COR-L47 (cell line): ENCODE data around the gene RASSF3.
"Not testable (repeated sequence)": the region's sequence is repeated elsewhere in the genome, so short reads cannot be mapped to it uniquely, and the experiment has no call there.

Source experiments
- DNase-seq: peaks from one replicate; lab custom pipeline; 2025; lab: John Stamatoyannopoulos, UW

The RASSF3 gene, protein sequence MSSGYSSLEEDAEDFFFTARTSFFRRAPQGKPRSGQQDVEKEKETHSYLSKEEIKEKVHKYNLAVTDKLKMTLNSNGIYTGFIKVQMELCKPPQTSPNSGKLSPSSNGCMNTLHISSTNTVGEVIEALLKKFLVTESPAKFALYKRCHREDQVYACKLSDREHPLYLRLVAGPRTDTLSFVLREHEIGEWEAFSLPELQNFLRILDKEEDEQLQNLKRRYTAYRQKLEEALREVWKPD

DNA sequence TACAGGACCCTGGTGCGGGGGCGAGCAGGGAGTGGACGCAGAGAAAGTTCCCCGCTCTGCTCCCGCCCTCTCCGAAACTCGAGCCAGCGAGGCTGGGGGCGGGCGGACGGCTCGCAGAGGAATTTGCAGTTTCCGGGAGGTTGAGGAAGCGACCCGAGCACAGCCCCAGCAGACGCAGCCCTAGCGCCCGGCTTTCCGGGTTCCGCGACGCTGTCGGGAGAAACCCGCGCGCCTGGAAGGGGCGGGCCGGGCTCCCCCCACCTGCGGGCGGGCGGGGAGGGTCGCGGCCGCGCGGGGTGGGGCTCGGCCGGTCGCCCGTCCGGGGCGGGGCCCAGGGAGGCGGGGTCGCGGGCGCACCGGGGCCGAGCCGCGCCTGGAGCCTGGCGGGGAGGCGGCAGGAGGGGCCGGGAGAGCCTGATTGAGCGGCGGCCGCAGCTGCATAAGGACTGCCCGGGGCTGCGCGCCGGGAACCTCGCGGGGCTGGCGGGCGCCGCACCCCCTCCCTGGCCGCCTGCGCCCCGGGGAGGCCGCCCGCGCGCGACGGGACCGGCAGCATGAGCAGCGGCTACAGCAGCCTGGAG, at the start of gene RASSF3:
RASSF3 (plus strand) TSS at position 417 of the 581 bp plus-strand sequence; CDS start at position 555, 138 bp downstream.
- peak; percentile 79 for DNase-seq

- DNase-seq: no peak
These were observed 48.8 kb upstream of the RASSF3 start for GRCh38 chr12:64561302-64562136.

GRCh38 chr12:64566122-64566521, 44.2 kb upstream of the RASSF3 start:
- no peak for DNase-seq

GRCh38 chr12:64566831-64567517, 43.3 kb upstream of the RASSF3 start:
- no peak for DNase-seq

DNA sequence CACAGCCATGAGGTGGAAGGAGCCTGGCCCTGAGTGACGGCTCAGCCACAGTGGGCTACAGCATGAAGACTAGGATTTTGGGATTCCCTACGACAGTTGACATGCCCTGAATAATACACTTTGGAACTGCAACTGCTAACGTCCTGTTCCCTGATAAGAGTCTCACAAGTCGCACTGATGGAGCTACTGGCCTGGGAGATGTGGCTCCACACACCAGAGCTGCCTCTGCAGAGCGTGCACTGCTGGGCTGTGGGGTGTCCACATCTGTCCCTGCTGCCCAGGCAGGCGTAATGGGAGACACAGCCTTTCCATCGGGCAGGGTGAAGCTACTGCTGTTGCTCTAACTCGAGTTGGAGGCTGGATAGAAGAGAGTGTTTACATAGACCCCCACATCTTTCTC, 42.7 kb upstream of the RASSF3 start:
- no peak for DNase-seq

DNA sequence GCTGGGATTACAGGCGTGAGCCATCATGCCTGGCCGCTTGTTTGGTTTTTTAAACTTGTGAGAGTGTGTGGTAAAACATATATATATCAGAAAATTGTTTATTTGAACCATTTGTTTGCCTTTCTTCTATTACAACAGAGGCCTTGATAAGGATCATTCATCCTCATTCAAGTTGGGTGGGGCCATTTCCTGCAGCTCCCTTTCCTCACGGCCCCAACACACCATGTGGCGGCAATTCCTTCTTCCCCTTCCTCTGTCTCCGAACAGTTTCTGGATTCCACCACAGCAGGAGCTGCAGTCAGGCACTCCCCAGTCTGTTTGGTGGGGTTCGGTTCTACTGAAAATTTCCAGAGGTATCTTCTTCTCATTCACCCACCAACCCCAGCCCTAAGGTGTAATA, 42.0 kb upstream of the RASSF3 start:
- no peak for DNase-seq

GRCh38 chr12:64569923-64570691, 40.2 kb upstream of the RASSF3 start:
- DNase-seq: no peak

GRCh38 chr12:64571411-64571810, 38.9 kb upstream of the RASSF3 start:
- no peak for DNase-seq

GRCh38 chr12:64572241-64572640, 38.1 kb upstream of the RASSF3 start:
- no peak for DNase-seq

- DNase-seq: no peak
These were observed 35.5 kb upstream of the RASSF3 start for GRCh38 chr12:64574837-64575236.

- no peak for DNase-seq
These were observed 33.2 kb upstream of the RASSF3 start for GRCh38 chr12:64577046-64577445.

GRCh38 chr12:64578566-64578965, 31.7 kb upstream of the RASSF3 start:
- DNase-seq: no peak

DNA sequence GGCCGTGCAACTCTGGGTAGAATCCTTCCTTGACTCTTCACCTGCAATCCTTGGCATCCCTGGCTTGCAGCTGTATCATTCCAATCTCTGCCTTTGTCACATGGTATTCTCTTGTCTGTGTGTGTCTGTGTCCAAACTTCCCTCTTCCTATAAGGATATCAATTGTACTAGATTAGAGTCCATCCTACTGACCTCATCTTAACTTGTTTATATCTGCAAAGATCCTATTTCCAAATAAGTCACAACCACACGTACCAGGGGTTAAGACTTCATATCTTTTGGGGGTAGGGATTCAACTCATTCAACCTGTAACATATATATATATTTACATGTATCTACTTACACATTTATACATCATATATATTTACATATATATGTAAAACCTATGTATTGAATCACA, 29.6 kb upstream of the RASSF3 start:
- no peak for DNase-seq

DNA sequence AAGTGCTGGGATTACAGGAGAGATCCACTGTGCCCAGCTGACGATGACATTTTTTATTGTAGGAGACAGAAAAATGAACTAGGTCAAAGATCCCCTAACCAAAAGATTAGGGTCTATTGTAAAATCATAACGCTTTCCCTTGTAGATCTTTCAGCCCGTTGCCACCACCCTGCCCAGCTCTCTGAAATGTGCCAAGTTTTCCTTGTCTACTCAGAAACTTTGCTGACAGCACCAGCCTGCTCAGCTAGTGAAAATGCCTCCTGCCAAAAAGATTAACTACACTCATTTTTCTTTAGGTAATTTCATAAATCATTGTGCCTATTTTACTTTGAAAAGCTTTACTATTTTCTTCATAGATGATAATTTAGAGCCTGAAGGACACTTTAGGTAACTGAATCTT, 28.2 kb upstream of the RASSF3 start:
- no peak for DNase-seq

DNA sequence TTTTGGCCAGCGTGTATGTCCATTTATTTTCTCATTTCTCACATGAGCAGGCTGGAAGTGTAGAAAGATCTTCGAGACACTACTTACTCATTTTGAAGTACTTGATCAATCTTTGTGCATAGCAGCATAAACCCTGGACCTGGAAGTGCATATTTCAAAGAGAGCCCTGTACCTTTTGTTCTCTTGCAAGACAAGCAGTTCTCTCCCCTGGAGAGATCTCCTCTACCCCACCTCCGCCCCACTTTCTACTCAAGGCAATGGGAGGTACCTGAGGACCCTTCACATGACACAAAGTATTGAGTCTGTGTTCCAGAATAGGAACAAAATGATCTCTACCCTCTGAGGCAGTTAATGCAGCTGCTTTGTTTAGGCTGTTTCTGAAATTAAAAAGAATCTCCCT, 27.4 kb upstream of the RASSF3 start:
- DNase-seq: no peak

DNA sequence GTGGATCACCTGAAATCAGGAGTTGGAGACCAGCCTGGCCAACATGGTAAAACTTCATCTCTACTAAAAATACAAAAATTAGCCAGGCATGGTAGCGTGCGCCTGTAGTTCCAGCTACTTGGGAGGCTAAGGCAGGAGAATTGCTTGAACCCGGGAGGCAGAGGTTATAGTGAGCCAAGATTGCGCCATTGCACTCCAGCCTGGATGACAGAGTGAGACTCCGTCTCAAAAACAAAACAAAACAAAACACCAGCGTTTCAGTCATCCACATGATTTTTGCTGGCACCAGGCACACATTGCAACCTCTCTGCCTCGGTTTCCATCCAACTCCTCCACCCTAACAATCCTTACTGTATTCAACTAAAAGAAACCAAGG, 26.9 kb upstream of the RASSF3 start:
- DNase-seq: not testable (repeated sequence)

DNA sequence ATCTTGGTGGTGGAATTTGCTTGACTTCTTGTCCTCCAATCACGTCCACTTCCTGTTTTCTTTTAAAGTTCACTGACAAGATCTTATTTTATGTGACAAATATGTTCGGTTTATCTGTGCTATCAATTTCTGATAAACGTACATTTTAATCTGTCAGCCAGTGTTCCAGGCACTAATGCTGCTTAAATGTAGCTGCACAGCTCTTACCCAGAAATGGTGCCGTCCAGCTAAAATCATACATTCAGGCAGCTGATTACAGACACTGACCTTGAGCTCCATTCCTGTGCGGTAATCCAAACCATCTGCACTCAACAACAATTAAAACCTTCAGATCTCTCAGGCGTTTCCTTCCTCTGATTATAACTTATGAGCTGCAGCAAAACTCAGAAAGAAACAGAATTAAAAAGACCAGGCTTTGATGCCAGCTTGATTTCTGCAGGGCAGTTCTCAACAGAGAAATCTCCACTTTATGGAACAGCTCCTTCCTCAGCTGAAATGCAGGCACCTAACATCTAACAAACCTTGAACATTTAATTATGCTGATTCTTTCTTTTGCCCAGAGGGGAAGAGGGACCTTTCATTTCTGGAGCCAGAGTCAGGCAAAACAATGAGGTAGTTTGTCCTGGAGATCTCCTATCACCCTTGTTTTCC, 26.4 kb upstream of the RASSF3 start:
- DNase-seq: no peak

- no peak for DNase-seq
These were observed 25.2 kb upstream of the RASSF3 start for GRCh38 chr12:64585104-64585503.

- DNase-seq: no peak
These were observed 22.8 kb upstream of the RASSF3 start for GRCh38 chr12:64587447-64587846.

GRCh38 chr12:64590183-64590582, 20.1 kb upstream of the RASSF3 start:
- DNase-seq: no peak
